Keratinocyte (primary cell): ENCODE results near the gene SCARF2. TPM values are rescaled to one million over a fixed set of nuclear protein-coding genes. Genes with fewer than 3 reads are reported as not detected.

Experiments
- DNase-seq: peaks from one replicate; pipeline ENCODE4 v3.0.0-alpha.2; 2011; ENCODE audit warnings: low read depth, missing footprints, low spot score
- FAIRE-seq: peaks from 2 replicates; lab custom pipeline; 2011; peaks lifted over from hg19 to GRCh38; lab: Jason Lieb, UNC
- H2AFZ ChIP-seq: 2 replicates; pipeline ENCODE4 v1.6.0; 2012; ENCODE audit warnings: low read length, control low read depth, inconsistent platforms; ENCODE audit not compliant: control insufficient read depth
- H3K27ac ChIP-seq: 2 replicates; pipeline ENCODE4 v1.5.1; 2011; ENCODE audit warnings: low read length; ENCODE audit not compliant: control insufficient read depth, insufficient read depth
- H3K27me3 ChIP-seq: 3 replicates; pipeline ENCODE4 v1.6.0; 2011; ENCODE audit warnings: low read length; ENCODE audit not compliant: control insufficient read depth, insufficient read depth; ENCODE audit errors: extremely low read depth
- H3K36me3 ChIP-seq, 2 experiments: 2 replicates in 1 of 2; 3 replicates in 1 of 2; pipeline ENCODE4 v1.5.1; 2011; ENCODE audit warnings: low read length in 2 of 2, mild to moderate bottlenecking in 1 of 2; ENCODE audit not compliant: control insufficient read depth in 2 of 2, insufficient read depth in 2 of 2; ENCODE audit errors: extremely low read depth in 1 of 2
- H3K4me1 ChIP-seq: 3 replicates; pipeline ENCODE4 v1.5.1; 2011; ENCODE audit warnings: low read length; ENCODE audit not compliant: control insufficient read depth, insufficient read depth; ENCODE audit errors: extremely low read depth
- H3K4me2 ChIP-seq: 3 replicates; pipeline ENCODE4 v1.6.0; 2011; ENCODE audit warnings: low read depth, low read length; ENCODE audit not compliant: control insufficient read depth, insufficient read depth; ENCODE audit errors: extremely low read depth
- H3K4me3 ChIP-seq, 3 experiments: fragments of 200-600 bp in 1 of 3; sonication (generic) in 1 of 3; 2 replicates in 2 of 3; 3 replicates in 1 of 3; pipeline ENCODE4 v1.5.1; 2011 to 2016; ENCODE audit warnings: low read length in 3 of 3, mild to moderate bottlenecking in 3 of 3, control low read depth in 2 of 3, inconsistent platforms in 1 of 3, low read depth in 1 of 3, mixed read lengths in 1 of 3, mixed run types in 1 of 3, moderate library complexity in 1 of 3; ENCODE audit not compliant: control insufficient read depth in 2 of 3, insufficient read depth in 2 of 3; ENCODE audit errors: extremely low read depth in 1 of 3
- H3K79me2 ChIP-seq: 2 replicates; pipeline ENCODE4 v1.6.0; 2012; ENCODE audit warnings: low read length; ENCODE audit not compliant: control insufficient read depth, insufficient read depth
- H3K9ac ChIP-seq: 3 replicates; pipeline ENCODE4 v1.6.0; 2011; ENCODE audit warnings: low read length; ENCODE audit not compliant: control insufficient read depth, insufficient read depth; ENCODE audit errors: extremely low read depth
- H3K9me1 ChIP-seq: 3 replicates; pipeline ENCODE4 v1.6.0; 2011; ENCODE audit warnings: low read length; ENCODE audit not compliant: control insufficient read depth, insufficient read depth; ENCODE audit errors: extremely low read depth
- H3K9me3 ChIP-seq: 2 replicates; pipeline ENCODE4 v1.5.1; 2012; ENCODE audit warnings: low read depth, low read length; ENCODE audit not compliant: control insufficient read depth
- H4K20me1 ChIP-seq: 3 replicates; pipeline ENCODE4 v1.6.0; 2011; ENCODE audit warnings: low read length; ENCODE audit not compliant: control insufficient read depth, insufficient read depth; ENCODE audit errors: extremely low read depth
- CTCF ChIP-seq, 3 experiments: IDR thresholded peaks in 1 of 3; conservative IDR thresholded peaks in 1 of 3; optimal IDR thresholded peaks in 1 of 3; 2 replicates in 2 of 3; 3 replicates in 1 of 3; pipeline versions ENCODE3 to v1.5.1; 2011; ENCODE audit warnings: low read length in 3 of 3, mild to moderate bottlenecking in 3 of 3, moderate library complexity in 2 of 3, control low read depth in 1 of 3, inconsistent platforms in 1 of 3; ENCODE audit not compliant: insufficient read depth in 2 of 3; ENCODE audit errors: extremely low read depth in 1 of 3
- EZH2 ChIP-seq: IDR thresholded peaks from one replicate; pipeline ENCODE4 v1.6.1; 2012; ENCODE audit warnings: inconsistent platforms, mild to moderate bottlenecking, low read length, moderate library complexity
- dilution Hi-C: fragments of 300-500 bp; cut with MboI; formaldehyde crosslinking; loops from one replicate; pipeline ENCODE4 v1.7.0; 2020; ENCODE audit warnings: low sequenced_read_pairs; ENCODE audit not compliant: extremely low pct_ligation_motif_present
- polyA plus RNA-seq, 5 experiments: library from polyadenylated mRNA; depleted of rRNA in 3 of 5; stranded (reverse) in 3 of 5; stranded (forward) in 1 of 5; unstranded in 1 of 5; fragments of >200 nt; gene quantifications; 1 replicate in 1 of 5; 2 replicates in 3 of 5; 3 replicates in 1 of 5; pipeline versions ENCODE4 v1.2.1 to v1.2.3, GENCODE V29; 2011 to 2012; ENCODE audit warnings: missing spikeins in 2 of 5, low read depth in 1 of 5, low replicate concordance in 1 of 5

Gene SCARF2
- polyA plus RNA-seq, 1 donor (not counting 4 experiments of a cell fraction or from before 2014, with no cell fraction given) = 0.05 TPM

- Histone ChIP-seq H3K4me1 (no peaks in the 10 kb centered on the region), H3K9me3 (no peaks in the 10 kb centered on the region), H4K20me1 (no peaks in the 10 kb centered on the region), H3K36me3 (no peaks in the 10 kb centered on the region), H3K4me3 (no peak overlapping the region), H3K9me1 (no peaks in the 10 kb centered on the region), H2AFZ (no peak overlapping the region), H3K27ac (no peak overlapping the region), H3K27me3 (peaks cover 16% of the 10 kb centered on the region), H3K4me2 (no peak overlapping the region), H3K9ac (no peak overlapping the region), H3K79me2 (no peaks in the 10 kb centered on the region)
- dilution Hi-C loops = no loop called here
- no peak for FAIRE-seq
- TF ChIP-seq EZH2 (no peak), CTCF (optimal IDR thresholded peaks at IDR 0.05 in 1 of 3, IDR thresholded peaks at IDR 0.05 in 1 of 3, conservative IDR thresholded peaks at IDR 0.05 in 1 of 3; ENCODE audit: extremely low read depth in 1 of 3, insufficient read depth in 2 of 3, low read length in 3 of 3) (no peak)
- no peak for DNase-seq
These were observed 17.3 kb downstream of the SCARF2 start for GRCh38 chr22:20420157-20420842.

GRCh38 chr22:20419664-20419951, 18.0 kb downstream of the SCARF2 start:
- H3K4me3 ChIP-seq = no peak overlapping the region
- H3K27me3 ChIP-seq = peaks cover 13% of the 10 kb centered on the region
- no peaks in the 10 kb centered on the region for H3K4me1 ChIP-seq
- no peaks in the 10 kb centered on the region for H3K36me3 ChIP-seq
- TF ChIP-seq EZH2 (no peak), CTCF (optimal IDR thresholded peaks at IDR 0.05 in 1 of 3, IDR thresholded peaks at IDR 0.05 in 1 of 3, conservative IDR thresholded peaks at IDR 0.05 in 1 of 3; ENCODE audit: extremely low read depth in 1 of 3, insufficient read depth in 2 of 3, low read length in 3 of 3) (no peak)
- H3K79me2 ChIP-seq = no peaks in the 10 kb centered on the region
- FAIRE-seq (no peak), DNase-seq (no peak)
- dilution Hi-C loops = no loop called here
- H3K9me1 ChIP-seq = no peaks in the 10 kb centered on the region
- no peaks in the 10 kb centered on the region for H3K9me3 ChIP-seq
- H2AFZ ChIP-seq = no peak overlapping the region
- no peaks in the 10 kb centered on the region for H4K20me1 ChIP-seq
- H3K9ac ChIP-seq = no peak overlapping the region
- H3K4me2 ChIP-seq = no peak overlapping the region
- H3K27ac ChIP-seq = no peak overlapping the region
